Measurements from ENCODE around the gene NAAA. TPM values are rescaled to one million over a fixed set of nuclear protein-coding genes. Genes with fewer than 3 reads are reported as not detected.
A peak's percentile ranks its signal among the peaks of the same experiment; 100 is the strongest.
"Not testable (repeated sequence)": the region's sequence is repeated elsewhere in the genome, so short reads cannot be mapped to it uniquely, and the experiment has no call there.

Gene NAAA
- total RNA-seq (10 to 100 TPM; 50.0 to 65.2 TPM), total RNA-seq (37.8 to 56.6 reads per million in 2 donors)

- ATAC-seq (peak; percentile 90), DNase-seq (peak; percentile 70 to 78 (median 72))
- H3K4me3 Mint-ChIP-seq: peak within 1 kb of the TSS; percentile 96
- peak within 1 kb of the TSS; percentile 85 for H3K27ac Mint-ChIP-seq
- no peaks in the 10 kb centered on the region for H3K36me3 Mint-ChIP-seq (ENCODE audit: low read depth)
- H3K9me3 ChIP-seq (ENCODE audit: control insufficient read depth, low read length, poor library complexity, severe bottlenecking): no peaks in the 10 kb centered on the region
- peaks cover 11% of the 10 kb centered on the region for H3K4me1 Mint-ChIP-seq
- H3K27me3 Mint-ChIP-seq: no peaks in the 10 kb centered on the region
Measured at GRCh38 chr4:75940692-75941253, at the start of gene NAAA. Gene NAAA, minus strand, starts transcription at chr4:75941013. Its CDS starts 64 bp downstream, at chr4:75940949.

GRCh38 chr4:75989846-75990528 is 49.2 kb upstream of the NAAA start:
- DNase-seq (no peak), ATAC-seq (no peak)
- no peaks in the 10 kb centered on the region for H3K36me3 Mint-ChIP-seq (ENCODE audit: low read depth)
- H3K27ac Mint-ChIP-seq: peak overlapping the region; percentile 95
- peaks cover 8% of the 10 kb centered on the region for H3K27me3 Mint-ChIP-seq
- peaks cover 28% of the 10 kb centered on the region for H3K4me1 Mint-ChIP-seq
- H3K9me3 ChIP-seq (ENCODE audit: control insufficient read depth, low read length, poor library complexity, severe bottlenecking): no peaks in the 10 kb centered on the region
- H3K4me3 Mint-ChIP-seq: peak overlapping the region; percentile 95

GRCh38 chr4:75985116-75985515 is 44.3 kb upstream of the NAAA start:
- H3K36me3 Mint-ChIP-seq (ENCODE audit: low read depth): peaks cover 5% of the 10 kb centered on the region
- no peak for DNase-seq
- ATAC-seq: no peak
- H3K27me3 Mint-ChIP-seq: no peaks in the 10 kb centered on the region
- no peak overlapping the region for H3K27ac Mint-ChIP-seq
- peaks cover 25% of the 10 kb centered on the region for H3K4me1 Mint-ChIP-seq
- H3K9me3 ChIP-seq (ENCODE audit: control insufficient read depth, low read length, poor library complexity, severe bottlenecking): no peaks in the 10 kb centered on the region
- no peak overlapping the region for H3K4me3 Mint-ChIP-seq

GRCh38 chr4:75980576-75980975 is 39.8 kb upstream of the NAAA start:
- no peaks in the 10 kb centered on the region for H3K9me3 ChIP-seq (ENCODE audit: control insufficient read depth, low read length, poor library complexity, severe bottlenecking)
- Mint-ChIP-seq H3K27ac (peak overlapping the region; percentile 83), H3K36me3 (ENCODE audit: low read depth) (peaks cover 10% of the 10 kb centered on the region), H3K4me1 (peaks cover 4% of the 10 kb centered on the region), H3K27me3 (no peaks in the 10 kb centered on the region), H3K4me3 (no peak overlapping the region)
- ATAC-seq (no peak), DNase-seq (no peak)

GRCh38 chr4:75976177-75976576 is 35.4 kb upstream of the NAAA start:
- Mint-ChIP-seq H3K27me3 (no peaks in the 10 kb centered on the region), H3K27ac (no peak overlapping the region), H3K36me3 (ENCODE audit: low read depth) (peaks cover 12% of the 10 kb centered on the region), H3K4me3 (no peak overlapping the region), H3K4me1 (peaks cover 2% of the 10 kb centered on the region)
- ATAC-seq (no peak), DNase-seq (no peak)
- no peaks in the 10 kb centered on the region for H3K9me3 ChIP-seq (ENCODE audit: control insufficient read depth, low read length, poor library complexity, severe bottlenecking)

GRCh38 chr4:75973766-75974165 is 33.0 kb upstream of the NAAA start:
- no peak for ATAC-seq
- Mint-ChIP-seq H3K4me3 (no peak overlapping the region), H3K36me3 (ENCODE audit: low read depth) (peaks cover 7% of the 10 kb centered on the region), H3K27ac (no peak overlapping the region), H3K27me3 (no peaks in the 10 kb centered on the region), H3K4me1 (no peaks in the 10 kb centered on the region)
- no peaks in the 10 kb centered on the region for H3K9me3 ChIP-seq (ENCODE audit: control insufficient read depth, low read length, poor library complexity, severe bottlenecking)
- DNase-seq: no peak

GRCh38 chr4:75968084-75968483 is 27.3 kb upstream of the NAAA start:
- no peaks in the 10 kb centered on the region for H3K27me3 Mint-ChIP-seq
- H3K27ac Mint-ChIP-seq: no peak overlapping the region
- H3K36me3 Mint-ChIP-seq (ENCODE audit: low read depth): peaks cover 28% of the 10 kb centered on the region
- DNase-seq: no peak
- H3K4me1 Mint-ChIP-seq: no peaks in the 10 kb centered on the region
- no peak for ATAC-seq
- H3K9me3 ChIP-seq (ENCODE audit: control insufficient read depth, low read length, poor library complexity, severe bottlenecking): no peaks in the 10 kb centered on the region
- no peak overlapping the region for H3K4me3 Mint-ChIP-seq

GRCh38 chr4:75963558-75963957 is 22.7 kb upstream of the NAAA start:
- no peak overlapping the region for H3K4me3 Mint-ChIP-seq
- peaks cover 29% of the 10 kb centered on the region for H3K36me3 Mint-ChIP-seq (ENCODE audit: low read depth)
- no peaks in the 10 kb centered on the region for H3K9me3 ChIP-seq (ENCODE audit: control insufficient read depth, low read length, poor library complexity, severe bottlenecking)
- H3K27me3 Mint-ChIP-seq: no peaks in the 10 kb centered on the region
- DNase-seq (no peak), ATAC-seq (no peak)
- no peaks in the 10 kb centered on the region for H3K4me1 Mint-ChIP-seq
- no peak overlapping the region for H3K27ac Mint-ChIP-seq

- not testable (repeated sequence) for DNase-seq, H3K4me1 Mint-ChIP-seq
Measured at GRCh38 chr4:75962072-75962471, 21.3 kb upstream of the NAAA start.

GRCh38 chr4:75958546-75958945 is 17.7 kb upstream of the NAAA start:
- H3K4me1 Mint-ChIP-seq; H3K9me3 ChIP-seq (ENCODE audit: control insufficient read depth, low read length, poor library complexity, severe bottlenecking): not testable (repeated sequence)

More at GRCh38 chr4:75962072-75962471, 21.3 kb upstream of the NAAA start:
- H3K4me3 Mint-ChIP-seq; H3K27me3 Mint-ChIP-seq; H3K9me3 ChIP-seq (ENCODE audit: control insufficient read depth, low read length, poor library complexity, severe bottlenecking); ATAC-seq; H3K27ac Mint-ChIP-seq: not testable (repeated sequence)
- H3K36me3 Mint-ChIP-seq (ENCODE audit: low read depth): peaks cover 22% of the 10 kb centered on the region

GRCh38 chr4:75954811-75955210 is 14.0 kb upstream of the NAAA start:
- ATAC-seq; DNase-seq; H3K4me3 Mint-ChIP-seq; H3K4me1 Mint-ChIP-seq; H3K27me3 Mint-ChIP-seq; H3K27ac Mint-ChIP-seq; H3K9me3 ChIP-seq (ENCODE audit: control insufficient read depth, low read length, poor library complexity, severe bottlenecking): not testable (repeated sequence)
- H3K36me3 Mint-ChIP-seq (ENCODE audit: low read depth): peaks cover 18% of the 10 kb centered on the region

More at GRCh38 chr4:75958546-75958945, 17.7 kb upstream of the NAAA start:
- DNase-seq, H3K27ac Mint-ChIP-seq, H3K27me3 Mint-ChIP-seq, ATAC-seq, H3K4me3 Mint-ChIP-seq: not testable (repeated sequence)
- H3K36me3 Mint-ChIP-seq (ENCODE audit: low read depth): peaks cover 17% of the 10 kb centered on the region

GRCh38 chr4:75953509-75953908 is 12.7 kb upstream of the NAAA start:
- H3K4me1 Mint-ChIP-seq: peaks cover 5% of the 10 kb centered on the region
- H3K27ac Mint-ChIP-seq: no peak overlapping the region
- H3K27me3 Mint-ChIP-seq: no peaks in the 10 kb centered on the region
- H3K9me3 ChIP-seq (ENCODE audit: control insufficient read depth, low read length, poor library complexity, severe bottlenecking): no peaks in the 10 kb centered on the region
- peaks cover 16% of the 10 kb centered on the region for H3K36me3 Mint-ChIP-seq (ENCODE audit: low read depth)
- no peak for DNase-seq
- H3K4me3 Mint-ChIP-seq: no peak overlapping the region
- ATAC-seq: no peak

- H3K4me3 Mint-ChIP-seq: no peak overlapping the region
- peaks cover 6% of the 10 kb centered on the region for H3K36me3 Mint-ChIP-seq (ENCODE audit: low read depth)
- DNase-seq (no peak), ATAC-seq (no peak)
- no peak overlapping the region for H3K27ac Mint-ChIP-seq
- no peaks in the 10 kb centered on the region for H3K9me3 ChIP-seq (ENCODE audit: control insufficient read depth, low read length, poor library complexity, severe bottlenecking)
- no peaks in the 10 kb centered on the region for H3K27me3 Mint-ChIP-seq
- peaks cover 5% of the 10 kb centered on the region for H3K4me1 Mint-ChIP-seq
Measured at GRCh38 chr4:75950213-75950815, 9.5 kb upstream of the NAAA start.
